PC-3 (cell line): ENCODE measurements around the gene SCGB1D1.

Experiments used
- EZH2 ChIP-seq: fragments of 300-600 bp; sonication (generic); IDR thresholded peaks from one replicate; pipeline ENCODE4 v1.6.1; 2017; ENCODE audit warnings: antibody characterized with exemption, mild to moderate bottlenecking, low read length; ENCODE audit not compliant: unreplicated experiment
- EZH2phosphoT487 ChIP-seq: fragments of 300-600 bp; sonication (generic); IDR thresholded peaks from 2 replicates; pipeline ENCODE4 v1.6.1; 2018; ENCODE audit warnings: mild to moderate bottlenecking, antibody characterized with exemption, low read length, borderline replicate concordance
- TF ChIP-seq, protein P1 (sequence below): fragments of 300-600 bp; sonication (generic); conservative IDR thresholded peaks from 2 replicates; pipeline ENCODE4 v1.5.1; 2017; ENCODE audit warnings: antibody characterized with exemption, low read depth, mild to moderate bottlenecking, low read length

DNA sequence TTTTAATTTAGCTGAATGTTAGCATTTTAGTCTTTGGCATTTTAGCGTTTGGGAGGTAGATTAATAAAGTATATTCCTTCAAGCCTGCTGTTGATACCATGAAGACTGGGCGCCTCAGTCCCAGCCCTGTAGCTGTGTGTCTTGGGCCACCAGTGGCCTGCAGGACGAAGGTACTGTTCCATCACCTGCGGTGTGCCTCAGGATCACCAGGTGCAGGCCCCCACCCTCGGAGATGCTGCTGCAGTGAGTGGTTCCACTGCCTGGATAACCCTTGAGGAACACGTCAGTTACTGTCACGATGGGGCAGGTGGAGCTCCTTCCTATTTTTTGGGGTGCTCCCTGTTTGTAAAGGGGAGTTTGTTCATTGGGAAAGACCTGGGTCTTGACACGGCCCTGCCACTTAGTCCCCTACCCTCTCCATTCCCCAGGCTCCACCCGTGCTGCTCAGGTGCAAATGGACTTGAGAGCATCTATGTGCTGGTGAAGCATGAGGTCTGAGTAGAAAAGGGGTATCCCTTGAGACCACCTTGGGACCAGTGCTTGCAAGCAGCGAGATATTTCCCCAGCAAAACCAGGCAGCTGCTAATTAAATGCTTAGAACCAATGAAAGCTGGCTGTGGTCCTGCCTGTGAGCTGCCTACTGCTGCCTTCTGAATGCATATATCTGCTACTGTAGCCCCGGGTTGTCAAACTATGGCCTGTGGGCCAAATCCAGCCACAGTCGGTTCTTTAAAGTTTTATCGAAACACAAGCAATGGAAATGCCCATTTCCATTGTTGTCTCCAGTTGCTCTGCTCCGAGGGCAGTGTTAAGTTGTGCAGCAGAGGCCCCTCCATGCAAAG lies 37.5 kb upstream of the SCGB1D1 start:
- TF ChIP-seq, protein P1, sequence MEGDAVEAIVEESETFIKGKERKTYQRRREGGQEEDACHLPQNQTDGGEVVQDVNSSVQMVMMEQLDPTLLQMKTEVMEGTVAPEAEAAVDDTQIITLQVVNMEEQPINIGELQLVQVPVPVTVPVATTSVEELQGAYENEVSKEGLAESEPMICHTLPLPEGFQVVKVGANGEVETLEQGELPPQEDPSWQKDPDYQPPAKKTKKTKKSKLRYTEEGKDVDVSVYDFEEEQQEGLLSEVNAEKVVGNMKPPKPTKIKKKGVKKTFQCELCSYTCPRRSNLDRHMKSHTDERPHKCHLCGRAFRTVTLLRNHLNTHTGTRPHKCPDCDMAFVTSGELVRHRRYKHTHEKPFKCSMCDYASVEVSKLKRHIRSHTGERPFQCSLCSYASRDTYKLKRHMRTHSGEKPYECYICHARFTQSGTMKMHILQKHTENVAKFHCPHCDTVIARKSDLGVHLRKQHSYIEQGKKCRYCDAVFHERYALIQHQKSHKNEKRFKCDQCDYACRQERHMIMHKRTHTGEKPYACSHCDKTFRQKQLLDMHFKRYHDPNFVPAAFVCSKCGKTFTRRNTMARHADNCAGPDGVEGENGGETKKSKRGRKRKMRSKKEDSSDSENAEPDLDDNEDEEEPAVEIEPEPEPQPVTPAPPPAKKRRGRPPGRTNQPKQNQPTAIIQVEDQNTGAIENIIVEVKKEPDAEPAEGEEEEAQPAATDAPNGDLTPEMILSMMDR: no peak
- no peak for TF ChIP-seq EZH2
- TF ChIP-seq EZH2phosphoT487: no peak
